NB4 (cell line): ENCODE data around the gene MGA.

ENCODE experiments used
- DNase-seq: peaks from one replicate; pipeline ENCODE4 v3.0.0; 2010; ENCODE audit warnings: low read depth
- H3K4me3 ChIP-seq: one replicate; pipeline ENCODE4 v1.5.1; 2011; ENCODE audit warnings: mild to moderate bottlenecking, low read depth, low read length, moderate library complexity
- MYC ChIP-seq: IDR thresholded peaks from 2 replicates; pipeline ENCODE4 v1.6.1; 2011; ENCODE audit warnings: low read depth, low read length
- POLR2A ChIP-seq: IDR thresholded peaks from 2 replicates; pipeline ENCODE4 v1.6.1; 2011; ENCODE audit warnings: mild to moderate bottlenecking; ENCODE audit not compliant: insufficient read length; ENCODE audit errors: extremely low read depth
- TF ChIP-seq, protein P1 (sequence below): IDR thresholded peaks from 2 replicates; pipeline ENCODE4 v1.6.1; 2011; ENCODE audit warnings: low read depth, low read length
- TF ChIP-seq, protein P2 (sequence below): IDR thresholded peaks from one replicate; pipeline ENCODE4 v1.5.1; 2012; ENCODE audit warnings: low read depth, low read length

The MGA gene

DNA sequence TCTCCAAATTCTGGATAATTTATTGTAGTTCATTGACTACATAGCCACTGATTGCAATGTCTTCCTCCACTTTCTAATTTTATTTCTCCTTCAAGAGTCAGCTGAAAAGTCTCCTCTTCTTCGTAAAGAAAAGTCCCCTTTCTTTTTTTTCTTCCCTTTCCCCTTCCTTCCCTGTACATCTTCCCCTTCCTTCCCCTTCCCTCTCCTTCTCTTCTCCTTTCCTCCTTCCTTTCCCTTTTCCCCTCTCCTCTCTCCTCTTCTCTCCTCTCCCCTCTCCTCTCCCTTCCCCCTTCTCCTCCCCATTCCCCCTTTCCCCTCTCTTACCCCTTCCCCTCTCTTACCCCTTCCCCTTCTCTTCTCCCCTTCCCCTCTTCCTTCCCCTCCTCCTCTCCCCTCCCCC, 8.8 kb upstream of the MGA start:
- no peak overlapping the region for H3K4me3 ChIP-seq
- TF ChIP-seq POLR2A (no peak), MYC (no peak)
- TF ChIP-seq, protein P1, sequence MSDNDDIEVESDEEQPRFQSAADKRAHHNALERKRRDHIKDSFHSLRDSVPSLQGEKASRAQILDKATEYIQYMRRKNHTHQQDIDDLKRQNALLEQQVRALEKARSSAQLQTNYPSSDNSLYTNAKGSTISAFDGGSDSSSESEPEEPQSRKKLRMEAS, result no peak
- TF ChIP-seq, protein P2, sequence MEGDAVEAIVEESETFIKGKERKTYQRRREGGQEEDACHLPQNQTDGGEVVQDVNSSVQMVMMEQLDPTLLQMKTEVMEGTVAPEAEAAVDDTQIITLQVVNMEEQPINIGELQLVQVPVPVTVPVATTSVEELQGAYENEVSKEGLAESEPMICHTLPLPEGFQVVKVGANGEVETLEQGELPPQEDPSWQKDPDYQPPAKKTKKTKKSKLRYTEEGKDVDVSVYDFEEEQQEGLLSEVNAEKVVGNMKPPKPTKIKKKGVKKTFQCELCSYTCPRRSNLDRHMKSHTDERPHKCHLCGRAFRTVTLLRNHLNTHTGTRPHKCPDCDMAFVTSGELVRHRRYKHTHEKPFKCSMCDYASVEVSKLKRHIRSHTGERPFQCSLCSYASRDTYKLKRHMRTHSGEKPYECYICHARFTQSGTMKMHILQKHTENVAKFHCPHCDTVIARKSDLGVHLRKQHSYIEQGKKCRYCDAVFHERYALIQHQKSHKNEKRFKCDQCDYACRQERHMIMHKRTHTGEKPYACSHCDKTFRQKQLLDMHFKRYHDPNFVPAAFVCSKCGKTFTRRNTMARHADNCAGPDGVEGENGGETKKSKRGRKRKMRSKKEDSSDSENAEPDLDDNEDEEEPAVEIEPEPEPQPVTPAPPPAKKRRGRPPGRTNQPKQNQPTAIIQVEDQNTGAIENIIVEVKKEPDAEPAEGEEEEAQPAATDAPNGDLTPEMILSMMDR, result no peak

DNA sequence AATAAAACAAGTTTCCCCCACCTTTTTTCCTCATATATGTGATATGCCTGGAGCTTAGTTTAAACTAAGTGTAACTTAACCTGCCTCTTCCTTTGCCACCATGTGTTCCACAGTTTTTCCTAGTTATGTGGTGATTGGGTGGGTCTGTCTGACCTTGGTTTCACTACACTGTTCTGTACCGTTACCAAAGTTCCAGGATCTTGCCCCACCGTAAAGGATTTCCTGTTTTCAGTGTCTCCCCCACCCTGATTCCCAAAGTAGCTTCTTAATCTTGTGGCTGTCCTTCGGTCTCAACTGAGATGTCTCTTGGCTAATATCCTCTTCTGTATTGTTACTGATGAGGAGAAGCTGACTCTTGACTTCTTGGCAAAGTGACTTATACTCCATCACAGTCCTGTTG, 6.4 kb upstream of the MGA start:
- peak; percentile 23 for DNase-seq
- no peak overlapping the region for H3K4me3 ChIP-seq
- no peak for TF ChIP-seq POLR2A
- TF ChIP-seq, protein P2, result no peak
- no peak for TF ChIP-seq MYC
- TF ChIP-seq, protein P1, result no peak

More for the DNA sequence above, 8.8 kb upstream of the MGA start:
- no peak for DNase-seq

DNA sequence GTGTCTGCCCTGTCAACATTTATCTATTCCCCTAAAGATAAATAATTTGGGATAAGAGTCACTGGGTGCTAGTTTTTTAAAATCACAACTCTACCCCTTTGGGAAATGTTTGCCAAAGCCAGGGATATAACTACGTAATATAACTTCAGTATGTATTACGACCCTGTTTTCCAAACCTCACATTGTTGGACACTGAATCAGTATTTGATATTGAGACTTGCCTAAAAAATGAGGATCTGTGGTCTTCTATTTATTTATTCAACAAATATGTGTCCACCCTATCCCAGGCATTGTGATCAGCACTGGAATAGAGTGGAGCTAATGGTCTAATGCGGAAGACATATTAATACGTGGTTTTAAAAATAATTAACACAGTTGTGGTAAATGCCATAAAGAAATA, 4.5 kb upstream of the MGA start:
- H3K4me3 ChIP-seq, result no peak overlapping the region
- TF ChIP-seq, protein P2, result no peak
- TF ChIP-seq MYC, result no peak
- no peak for TF ChIP-seq POLR2A
- no peak for DNase-seq

DNA sequence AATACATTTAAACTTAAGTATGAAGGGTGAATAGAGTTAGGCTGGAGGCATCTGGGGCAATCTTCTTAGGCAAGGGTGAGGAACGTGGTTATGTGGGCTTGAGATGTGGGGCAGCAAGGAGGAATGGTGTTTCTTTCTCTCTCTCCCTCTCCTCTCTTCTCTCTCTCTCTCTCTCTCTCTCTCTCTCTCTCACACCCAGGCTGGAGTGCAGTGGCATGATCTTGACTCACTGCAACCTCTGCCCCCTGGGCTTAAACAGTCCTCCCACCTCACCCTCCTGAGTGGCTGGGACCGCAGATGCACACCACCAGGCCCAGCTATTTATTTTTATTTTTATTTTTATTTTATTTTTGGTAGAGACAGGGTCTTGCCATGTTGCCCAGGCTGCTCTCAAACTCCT, 4.0 kb upstream of the MGA start:
- no peak overlapping the region for H3K4me3 ChIP-seq
- no peak for DNase-seq
- no peak for TF ChIP-seq MYC
- TF ChIP-seq, protein P1, result no peak
- no peak for TF ChIP-seq POLR2A
- TF ChIP-seq, protein P2, result no peak

DNA sequence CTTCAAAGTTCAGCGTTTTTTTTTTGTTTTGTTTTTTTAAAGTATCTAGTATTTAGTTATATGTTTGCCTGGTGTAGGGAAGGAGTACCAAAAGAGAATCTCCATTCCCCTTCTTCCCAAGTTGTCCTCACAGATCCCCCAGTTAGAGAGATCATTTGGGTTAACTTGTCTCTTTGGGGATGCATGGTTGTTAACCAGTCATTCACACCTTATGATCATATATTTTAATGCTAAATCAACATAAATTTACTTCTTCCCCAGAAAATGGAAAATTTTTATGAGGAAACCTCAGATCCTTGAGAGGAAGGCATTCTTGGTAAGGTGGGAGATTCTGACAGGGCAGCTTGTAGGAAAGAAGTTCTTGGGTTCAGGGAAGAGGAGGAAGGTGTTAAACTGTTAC, 1.5 kb upstream of the MGA start:
- H3K4me3 ChIP-seq, result no peak overlapping the region
- DNase-seq, result no peak
- TF ChIP-seq POLR2A (no peak), MYC (no peak)
- TF ChIP-seq, protein P2, result no peak
- TF ChIP-seq, protein P1, result no peak

DNA sequence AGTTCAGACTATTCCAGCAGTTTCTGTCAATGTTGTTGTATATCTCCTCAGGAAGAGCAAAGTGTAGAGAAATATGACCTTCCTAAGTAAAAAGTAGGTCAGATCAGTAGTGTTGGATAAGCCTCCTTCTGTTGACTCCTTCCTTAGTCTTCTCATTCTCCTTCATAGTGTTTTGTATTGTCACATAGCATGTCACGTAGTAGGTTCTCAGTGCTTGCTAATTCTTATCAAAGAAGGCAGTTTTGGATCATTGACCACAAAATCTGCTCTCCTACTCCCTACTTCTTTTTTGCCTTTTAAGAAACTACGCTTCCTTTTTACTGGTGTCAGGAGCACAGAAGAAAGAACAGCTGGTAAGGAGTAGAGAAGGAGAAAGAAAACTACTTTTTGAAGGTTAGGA, 1.0 kb upstream of the MGA start:
- peak; percentile 22 for DNase-seq
- H3K4me3 ChIP-seq, result no peak overlapping the region
- no peak for TF ChIP-seq POLR2A
